Large intestine (tissue), 3 donors: ENCODE data around the gene PAM16. TPM values are rescaled to one million over a fixed set of nuclear protein-coding genes. Genes with fewer than 3 reads are reported as not detected.

Experiments used
- DNase-seq, 2 donors: peaks; one replicate each; pipeline versions ENCODE4 v3.0.0 to v3.0.0-alpha.2; 2013
- H3K27ac ChIP-seq: one replicate; pipeline ENCODE4 v1.5.1; 2013; ENCODE audit warnings: low read length
- H3K27me3 ChIP-seq: 2 replicates; pipeline ENCODE4 v1.6.1; 2013; ENCODE audit warnings: low read length; ENCODE audit not compliant: control insufficient read depth, insufficient read depth
- H3K36me3 ChIP-seq: 2 replicates; pipeline ENCODE4 v1.6.1; 2013; ENCODE audit warnings: low read length; ENCODE audit not compliant: control insufficient read depth, insufficient read depth
- H3K4me1 ChIP-seq: one replicate; pipeline ENCODE4 v1.6.1; 2013; ENCODE audit warnings: low read length; ENCODE audit not compliant: control insufficient read depth, insufficient read depth
- H3K4me3 ChIP-seq: one replicate; pipeline ENCODE4 v1.5.1; 2013; ENCODE audit warnings: low read length
- H3K9me3 ChIP-seq: one replicate; pipeline ENCODE4 v1.6.1; 2013; ENCODE audit warnings: mild to moderate bottlenecking, low read depth, low read length, moderate library complexity; ENCODE audit not compliant: control insufficient read depth
- WGBS: methylation state at CpG from one replicate; pipeline ENCODE4 v1.1.5; 2013; ENCODE audit warnings: low lambda C conversion rate; ENCODE audit not compliant: insufficient coverage; 5-methylcytosine and 5-hydroxymethylcytosine counted together
- polyA plus RNA-seq: library from polyadenylated mRNA; unstranded; fragments of 120-200 nt; gene quantifications from one replicate; pipeline ENCODE4 v1.2.1, GENCODE V29; 2013

PAM16 gene
- polyA plus RNA-seq, 1 donor = 37.9 TPM

- no peaks in the 10 kb centered on the region for H3K36me3 ChIP-seq
- peak overlapping the region; percentile 74 for H3K27ac ChIP-seq
- no CpG with 5 or more reads among the region's 12 CpGs for WGBS
- H3K4me3 ChIP-seq = no peak overlapping the region
- DNase-seq = peak; percentile 70 to 74
- no peaks in the 10 kb centered on the region for H3K27me3 ChIP-seq
- H3K9me3 ChIP-seq = peaks cover 3% of the 10 kb centered on the region
- peaks cover 63% of the 10 kb centered on the region for H3K4me1 ChIP-seq
Measured at GRCh38 chr16:4323845-4324488, 27.2 kb downstream of the PAM16 start.

DNA sequence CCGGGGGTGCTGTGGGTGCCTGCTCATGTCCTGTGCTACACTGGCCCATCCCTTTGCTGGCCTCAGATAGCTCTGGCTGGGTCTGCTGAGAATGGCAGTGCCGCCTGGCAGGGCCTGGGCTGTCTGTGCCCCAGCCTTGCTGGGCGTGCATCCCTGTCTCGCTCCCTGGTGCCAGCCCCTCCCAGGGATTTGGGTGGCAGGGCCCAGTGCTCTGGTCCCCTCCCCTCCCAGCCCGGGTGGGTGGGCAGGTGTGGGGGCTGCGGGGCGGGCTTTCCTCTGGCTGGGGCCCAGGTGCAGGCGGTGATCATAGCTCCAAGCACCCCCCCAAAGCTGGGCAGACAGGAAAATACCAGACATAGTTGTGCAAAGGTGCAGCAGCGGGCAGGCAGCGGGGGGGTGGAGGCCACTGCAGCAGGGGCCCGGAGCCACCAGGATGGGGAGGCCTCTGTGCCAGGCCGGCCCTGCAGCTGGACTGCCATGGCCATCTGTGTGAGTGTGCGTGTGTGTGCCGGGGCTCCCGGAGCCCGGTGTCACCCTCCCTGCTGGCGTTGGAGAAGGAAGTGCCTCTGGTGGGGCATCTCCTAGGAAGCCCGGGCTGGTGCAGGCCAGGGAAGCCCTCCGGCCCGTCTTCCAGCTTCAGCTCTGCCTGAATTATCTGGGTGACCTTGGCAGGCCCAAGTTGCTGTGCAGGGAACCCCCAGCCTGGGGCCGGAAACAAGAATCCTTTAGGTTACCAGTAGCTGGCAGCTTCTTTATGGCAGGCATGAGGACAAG is 27.9 kb downstream of the PAM16 start:
- H3K9me3 ChIP-seq = peaks cover 3% of the 10 kb centered on the region
- H3K27ac ChIP-seq = peak overlapping the region; percentile 74
- H3K27me3 ChIP-seq = no peaks in the 10 kb centered on the region
- H3K4me1 ChIP-seq = peaks cover 61% of the 10 kb centered on the region
- WGBS = no CpG with 5 or more reads among the region's 21 CpGs
- DNase-seq = no peak
- H3K4me3 ChIP-seq = no peak overlapping the region
- no peaks in the 10 kb centered on the region for H3K36me3 ChIP-seq

- DNase-seq = peak in 1 of 2 donors; percentile 44
- Histone ChIP-seq H3K27ac (no peak overlapping the region), H3K27me3 (no peaks in the 10 kb centered on the region), H3K36me3 (no peaks in the 10 kb centered on the region), H3K4me3 (no peak overlapping the region), H3K4me1 (peaks cover 69% of the 10 kb centered on the region), H3K9me3 (peaks cover 3% of the 10 kb centered on the region)
- WGBS = no CpG with 5 or more reads among the region's 30 CpGs
Measured at GRCh38 chr16:4322121-4323052, 28.7 kb downstream of the PAM16 start.

DNA sequence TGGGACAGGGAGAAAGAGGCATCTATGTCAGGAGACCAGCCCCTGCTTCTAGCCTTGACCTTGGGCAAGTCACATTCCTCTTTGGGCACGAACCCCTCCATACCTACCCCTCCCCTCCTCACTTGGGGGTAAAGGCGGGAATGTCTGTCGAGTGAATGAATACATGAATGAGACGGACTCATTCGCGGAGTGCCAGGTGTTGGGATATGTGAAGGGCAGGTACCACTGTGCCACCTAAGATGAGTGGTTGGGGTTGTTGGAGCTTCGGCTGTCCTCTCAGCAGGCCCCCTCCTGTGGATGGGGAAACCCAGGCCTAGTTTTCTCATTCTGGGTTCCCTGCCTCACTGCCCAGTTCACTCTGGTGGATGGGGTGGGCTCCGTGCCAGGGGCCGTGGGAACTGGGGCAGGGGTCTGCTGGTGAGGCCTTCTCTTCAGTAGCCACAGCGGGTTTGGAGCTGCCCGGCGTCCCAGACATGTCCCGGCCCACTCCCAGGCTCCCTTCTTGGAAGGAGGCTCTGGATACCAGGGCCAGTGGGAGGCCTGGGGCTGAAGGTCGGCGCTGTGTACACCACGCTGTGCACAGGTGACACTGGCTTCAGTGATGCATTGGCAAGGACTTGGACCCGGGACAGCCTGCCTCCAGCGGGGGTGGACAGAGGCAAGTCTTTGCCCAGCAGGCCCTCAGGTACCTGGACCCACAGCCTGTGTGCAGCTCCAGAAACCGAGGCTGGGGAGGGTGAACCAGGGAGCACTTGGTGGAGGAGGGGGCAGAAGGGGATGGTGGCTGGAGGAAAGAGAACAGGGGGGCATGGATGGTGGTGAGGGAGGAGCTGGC is 29.6 kb downstream of the PAM16 start:
- peaks cover 4% of the 10 kb centered on the region for H3K27me3 ChIP-seq
- peaks cover 3% of the 10 kb centered on the region for H3K9me3 ChIP-seq
- no peak for DNase-seq
- no peaks in the 10 kb centered on the region for H3K36me3 ChIP-seq
- WGBS = no CpG with 5 or more reads among the region's 19 CpGs
- no peak overlapping the region for H3K27ac ChIP-seq
- peaks cover 70% of the 10 kb centered on the region for H3K4me1 ChIP-seq
- H3K4me3 ChIP-seq = no peak overlapping the region

DNA sequence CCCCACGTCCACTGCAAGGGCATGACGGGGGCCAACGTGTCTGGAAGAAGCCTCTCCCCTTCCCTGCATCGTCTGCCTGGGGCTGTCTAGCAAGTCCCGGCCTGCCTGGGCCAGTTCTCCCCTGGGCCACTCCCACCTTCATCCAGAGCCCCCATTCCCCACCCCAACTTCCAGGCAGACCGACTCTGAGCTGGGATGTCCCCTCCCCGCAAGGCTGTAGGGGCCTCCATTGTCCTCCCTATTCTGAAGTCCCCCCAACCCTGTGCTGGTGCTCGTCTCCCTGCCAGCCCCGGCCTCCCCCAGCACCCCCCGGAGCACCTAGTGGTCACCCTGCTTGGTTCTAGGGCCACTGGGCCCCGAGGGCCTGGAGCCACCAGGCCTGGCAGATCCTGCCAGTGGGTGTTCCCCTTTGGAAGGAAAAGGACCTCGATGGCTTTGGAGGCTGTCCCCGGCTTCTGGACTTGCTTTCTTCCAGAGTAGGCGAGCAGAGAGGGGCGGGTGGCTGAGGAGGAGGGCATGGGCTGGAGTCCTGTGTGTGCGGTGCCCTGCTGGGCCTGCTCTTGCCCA is 30.5 kb downstream of the PAM16 start:
- no peak overlapping the region for H3K27ac ChIP-seq

DNA sequence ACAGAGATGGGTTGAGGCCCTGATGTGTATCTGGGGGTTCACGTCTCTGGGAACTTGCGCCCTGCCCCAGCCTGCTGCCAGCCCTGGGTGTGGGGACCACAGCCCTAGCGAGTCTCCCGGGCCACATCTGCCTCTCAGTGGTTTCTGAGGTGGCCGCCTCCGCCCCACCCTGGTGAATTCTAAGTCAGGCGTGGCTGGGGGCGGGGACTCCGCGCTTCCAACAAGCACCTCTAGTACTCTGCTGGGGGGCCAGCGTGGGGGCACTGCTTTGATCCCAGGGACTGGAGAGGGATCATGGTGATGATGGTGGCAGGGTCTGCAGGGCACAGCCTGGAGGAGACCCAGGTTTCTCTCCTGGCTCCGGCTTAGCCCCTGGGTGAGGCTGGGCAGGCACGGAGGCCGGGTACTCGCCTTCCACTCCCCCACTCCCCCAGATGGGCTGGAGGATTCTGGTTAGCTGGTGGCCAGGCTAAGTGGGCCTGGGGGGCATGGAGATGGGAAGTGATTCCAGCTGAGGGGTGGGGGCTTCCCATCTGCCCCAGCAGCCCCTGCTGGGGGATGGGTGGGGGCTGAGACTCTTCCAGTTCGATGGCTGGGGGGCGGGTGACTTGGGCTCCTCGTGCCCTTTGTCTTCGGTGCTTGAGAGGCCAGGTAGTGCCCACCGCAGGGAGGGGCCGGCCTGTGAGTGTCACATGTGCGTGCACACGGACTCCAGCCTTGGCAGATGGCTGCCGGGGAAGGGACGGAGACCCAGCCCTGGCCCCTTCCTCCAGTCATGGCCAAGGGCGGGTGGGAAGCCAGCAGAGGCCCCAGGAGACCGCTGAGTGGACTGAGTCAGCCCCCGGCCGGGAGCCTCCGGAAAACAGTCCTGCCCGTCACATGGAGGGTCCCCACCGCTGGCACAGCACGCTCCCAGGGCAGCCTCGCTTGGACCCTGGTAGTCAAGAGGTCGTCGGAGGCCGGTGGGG is 31.4 kb downstream of the PAM16 start:
- H3K4me1 ChIP-seq = peaks cover 66% of the 10 kb centered on the region
- H3K4me3 ChIP-seq = no peak overlapping the region
- no peak overlapping the region for H3K27ac ChIP-seq
- peaks cover 9% of the 10 kb centered on the region for H3K27me3 ChIP-seq
- no CpG with 5 or more reads among the region's 37 CpGs for WGBS
- H3K36me3 ChIP-seq = no peaks in the 10 kb centered on the region
- peaks cover under 1% of the 10 kb centered on the region for H3K9me3 ChIP-seq
- peak in 1 of 2 donors; percentile 40 for DNase-seq

More for the DNA sequence above, 30.5 kb downstream of the PAM16 start:
- H3K4me1 ChIP-seq = peaks cover 70% of the 10 kb centered on the region
- peaks cover 4% of the 10 kb centered on the region for H3K27me3 ChIP-seq
- H3K4me3 ChIP-seq = no peak overlapping the region
- no peaks in the 10 kb centered on the region for H3K36me3 ChIP-seq
- no peak for DNase-seq
- peaks cover 3% of the 10 kb centered on the region for H3K9me3 ChIP-seq
- no CpG with 5 or more reads among the region's 16 CpGs for WGBS

DNA sequence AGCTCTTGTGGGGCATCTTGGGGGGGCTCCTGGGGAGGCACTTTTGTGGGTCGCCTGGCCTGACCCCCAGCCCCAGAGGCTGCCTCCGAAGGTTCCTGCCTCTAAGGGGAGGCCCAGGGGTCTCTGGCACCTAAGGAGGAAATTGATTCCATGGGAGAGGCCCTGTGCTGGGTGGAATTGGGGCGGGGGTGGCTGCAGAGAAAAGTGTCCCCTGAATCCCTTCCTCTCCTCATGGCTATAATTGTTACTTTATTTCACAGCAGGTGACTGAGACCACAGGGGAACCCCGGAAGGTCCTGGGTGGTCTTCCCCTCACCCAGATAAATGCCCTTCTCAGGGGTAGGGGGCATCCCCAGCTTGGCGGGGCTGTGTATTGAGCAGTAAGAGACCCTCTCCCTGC is 32.2 kb downstream of the PAM16 start:
- Histone ChIP-seq H3K36me3 (no peaks in the 10 kb centered on the region), H3K9me3 (no peaks in the 10 kb centered on the region), H3K4me3 (no peak overlapping the region), H3K27ac (no peak overlapping the region), H3K4me1 (peaks cover 65% of the 10 kb centered on the region), H3K27me3 (peaks cover 14% of the 10 kb centered on the region)
- no peak for DNase-seq
- no CpG with 5 or more reads among the region's 5 CpGs for WGBS

GRCh38 chr16:4318451-4318910 is 32.6 kb downstream of the PAM16 start:
- H3K27ac ChIP-seq = no peak overlapping the region
- no peaks in the 10 kb centered on the region for H3K36me3 ChIP-seq
- peaks cover 17% of the 10 kb centered on the region for H3K27me3 ChIP-seq
- H3K4me3 ChIP-seq = no peak overlapping the region
- no CpG with 5 or more reads among the region's 13 CpGs for WGBS
- no peak for DNase-seq
- no peaks in the 10 kb centered on the region for H3K9me3 ChIP-seq
- peaks cover 62% of the 10 kb centered on the region for H3K4me1 ChIP-seq
